ENCODE results near the gene CADPS. TPM values are rescaled to one million over a fixed set of nuclear protein-coding genes. Genes with fewer than 3 reads are reported as not detected.

The CADPS gene
- total RNA-seq, 2 donors from 2014 or later, result 11.7 to 20.8 TPM

GRCh38 chr3:62737449-62737848, 137.8 kb downstream of the CADPS start:
- Mint-ChIP-seq H3K36me3 (ENCODE audit: low read depth) (no peaks in the 10 kb centered on the region), H3K4me1 (no peaks in the 10 kb centered on the region), H3K4me3 (no peak overlapping the region), H3K27me3 (ENCODE audit: insufficient read depth) (no peaks in the 10 kb centered on the region), H3K9me3 (peaks cover 6% of the 10 kb centered on the region), H3K27ac (no peak overlapping the region)
- Histone ChIP-seq H3K9ac (ENCODE audit: extremely low read depth, low read length, poor library complexity, severe bottlenecking) (no peak overlapping the region), H3K4me1 (ENCODE audit: control insufficient read depth, insufficient read depth, low read length) (no peaks in the 10 kb centered on the region), H3K9me3 (ENCODE audit: control insufficient read depth, low read length) (peaks cover 14% of the 10 kb centered on the region), H3K27ac (ENCODE audit: low read depth, low read length) (no peak overlapping the region), H3K36me3 (ENCODE audit: control insufficient read depth, insufficient read depth, low read length) (no peaks in the 10 kb centered on the region), H3K27me3 (ENCODE audit: control insufficient read depth, insufficient read depth, low read length, poor library complexity, severe bottlenecking) (no peaks in the 10 kb centered on the region), H3K4me3 (ENCODE audit: low read length) (no peak overlapping the region)
- DNase-seq, result no peak
- TF ChIP-seq, protein P1, sequence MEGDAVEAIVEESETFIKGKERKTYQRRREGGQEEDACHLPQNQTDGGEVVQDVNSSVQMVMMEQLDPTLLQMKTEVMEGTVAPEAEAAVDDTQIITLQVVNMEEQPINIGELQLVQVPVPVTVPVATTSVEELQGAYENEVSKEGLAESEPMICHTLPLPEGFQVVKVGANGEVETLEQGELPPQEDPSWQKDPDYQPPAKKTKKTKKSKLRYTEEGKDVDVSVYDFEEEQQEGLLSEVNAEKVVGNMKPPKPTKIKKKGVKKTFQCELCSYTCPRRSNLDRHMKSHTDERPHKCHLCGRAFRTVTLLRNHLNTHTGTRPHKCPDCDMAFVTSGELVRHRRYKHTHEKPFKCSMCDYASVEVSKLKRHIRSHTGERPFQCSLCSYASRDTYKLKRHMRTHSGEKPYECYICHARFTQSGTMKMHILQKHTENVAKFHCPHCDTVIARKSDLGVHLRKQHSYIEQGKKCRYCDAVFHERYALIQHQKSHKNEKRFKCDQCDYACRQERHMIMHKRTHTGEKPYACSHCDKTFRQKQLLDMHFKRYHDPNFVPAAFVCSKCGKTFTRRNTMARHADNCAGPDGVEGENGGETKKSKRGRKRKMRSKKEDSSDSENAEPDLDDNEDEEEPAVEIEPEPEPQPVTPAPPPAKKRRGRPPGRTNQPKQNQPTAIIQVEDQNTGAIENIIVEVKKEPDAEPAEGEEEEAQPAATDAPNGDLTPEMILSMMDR (conservative IDR thresholded peaks at IDR 0.05), result no peak
- WGBS, 2 experiments (ENCODE audit: insufficient coverage in 1 of 2, insufficient read length in 1 of 2), result 87 to 100% methylated on average over 2 to 3 of the region's 3 CpGs

- Histone ChIP-seq H3K9me3 (ENCODE audit: control insufficient read depth, low read length) (peaks cover 14% of the 10 kb centered on the region), H3K27me3 (ENCODE audit: control insufficient read depth, insufficient read depth, low read length, poor library complexity, severe bottlenecking) (no peaks in the 10 kb centered on the region), H3K4me1 (ENCODE audit: control insufficient read depth, insufficient read depth, low read length) (no peaks in the 10 kb centered on the region), H3K9ac (ENCODE audit: extremely low read depth, low read length, poor library complexity, severe bottlenecking) (no peak overlapping the region), H3K27ac (ENCODE audit: low read depth, low read length) (no peak overlapping the region), H3K4me3 (ENCODE audit: low read length) (no peak overlapping the region), H3K36me3 (ENCODE audit: control insufficient read depth, insufficient read depth, low read length) (no peaks in the 10 kb centered on the region)
- Mint-ChIP-seq H3K36me3 (ENCODE audit: low read depth) (no peaks in the 10 kb centered on the region), H3K27ac (no peak overlapping the region), H3K9me3 (peaks cover 6% of the 10 kb centered on the region), H3K4me3 (no peak overlapping the region), H3K4me1 (no peaks in the 10 kb centered on the region), H3K27me3 (ENCODE audit: insufficient read depth) (no peaks in the 10 kb centered on the region)
- whole genome bisulfite sequencing, 2 experiments (ENCODE audit: insufficient coverage in 1 of 2, insufficient read length in 1 of 2), result 60 to 96% methylated on average over 1 of the region's 1 CpG
- TF ChIP-seq, protein P1 (conservative IDR thresholded peaks at IDR 0.05), result no peak
- DNase-seq, result no peak
These were observed 139.7 kb downstream of the CADPS start for GRCh38 chr3:62735510-62735909.

DNA sequence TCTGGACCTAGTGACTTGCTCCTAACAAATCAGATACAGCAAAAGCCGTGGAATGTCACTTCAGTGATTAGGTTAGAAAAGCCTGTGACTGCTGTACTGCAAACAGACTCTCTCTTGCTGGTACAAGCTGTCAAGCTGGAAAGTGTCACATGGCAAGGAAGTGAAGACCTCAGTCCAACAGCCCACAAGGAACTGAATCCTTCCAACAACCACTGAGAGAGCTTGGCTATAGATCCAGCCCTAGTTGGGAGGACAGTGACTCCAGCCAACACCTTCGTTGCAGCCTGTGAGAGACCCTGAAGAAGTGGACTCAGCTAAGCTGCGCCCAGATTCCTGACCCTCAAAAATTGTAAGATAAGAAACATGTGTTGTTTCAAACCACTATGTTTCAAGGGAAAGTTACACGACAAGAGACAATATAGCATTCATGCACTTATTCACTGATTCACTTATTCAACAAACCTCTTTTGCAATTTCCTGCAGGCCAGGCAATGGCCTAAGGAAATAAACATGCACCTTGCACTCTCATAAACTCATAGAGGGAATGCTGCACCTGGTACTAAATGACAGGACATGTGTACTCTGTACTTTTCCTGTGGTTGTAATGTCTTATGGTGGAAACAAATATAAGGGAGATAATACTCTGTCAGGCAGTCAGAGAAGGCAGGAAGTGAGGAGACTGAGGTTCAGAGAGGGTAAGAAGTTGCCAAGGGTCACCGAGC, 142.9 kb downstream of the CADPS start:
- Histone ChIP-seq H3K9me3 (ENCODE audit: control insufficient read depth, low read length) (no peaks in the 10 kb centered on the region), H3K36me3 (ENCODE audit: control insufficient read depth, insufficient read depth, low read length) (no peaks in the 10 kb centered on the region), H3K27ac (ENCODE audit: low read depth, low read length) (no peak overlapping the region), H3K9ac (ENCODE audit: extremely low read depth, low read length, poor library complexity, severe bottlenecking) (no peak overlapping the region), H3K4me3 (ENCODE audit: low read length) (no peak overlapping the region), H3K4me1 (ENCODE audit: control insufficient read depth, insufficient read depth, low read length) (no peaks in the 10 kb centered on the region), H3K27me3 (ENCODE audit: control insufficient read depth, insufficient read depth, low read length, poor library complexity, severe bottlenecking) (no peaks in the 10 kb centered on the region)
- Mint-ChIP-seq H3K27ac (no peak overlapping the region), H3K27me3 (ENCODE audit: insufficient read depth) (no peaks in the 10 kb centered on the region), H3K4me3 (no peak overlapping the region), H3K36me3 (ENCODE audit: low read depth) (no peaks in the 10 kb centered on the region), H3K9me3 (no peaks in the 10 kb centered on the region), H3K4me1 (peaks cover 9% of the 10 kb centered on the region)
- TF ChIP-seq, protein P1 (conservative IDR thresholded peaks at IDR 0.05), result no peak
- no peak for DNase-seq
- WGBS, 2 experiments (ENCODE audit: insufficient coverage in 1 of 2, insufficient read length in 1 of 2), result 94 to 100% methylated on average over 4 to 5 of the region's 5 CpGs

Measured in endodermal cell (in vitro differentiated cells).